H9 (cell line): ENCODE results near the gene SPATA16. TPM values are rescaled to one million over a fixed set of nuclear protein-coding genes. Genes with fewer than 3 reads are reported as not detected.

Source experiments
- DNase-seq: peaks from one replicate; pipeline ENCODE4 v3.0.0-alpha.2; 2017
- H2AFZ ChIP-seq: one replicate; pipeline ENCODE4 v1.6.1; 2013; ENCODE audit warnings: mild to moderate bottlenecking, low read length, control low read depth, moderate library complexity
- H2AK5ac ChIP-seq: 2 replicates; pipeline ENCODE4 v1.6.1; 2013; ENCODE audit warnings: low read length, control low read depth, mixed read lengths; ENCODE audit not compliant: insufficient read length
- H2BK120ac ChIP-seq: one replicate; pipeline ENCODE4 v1.6.1; 2013; ENCODE audit warnings: low read depth, mild to moderate bottlenecking, low read length, control low read depth, inconsistent platforms; ENCODE audit not compliant: poor library complexity, severe bottlenecking
- H2BK12ac ChIP-seq: 2 replicates; pipeline ENCODE4 v1.6.1; 2013; ENCODE audit warnings: low read length, control low read depth, mixed read lengths, low read depth; ENCODE audit not compliant: insufficient read length
- H2BK15ac ChIP-seq: 2 replicates; pipeline ENCODE4 v1.6.1; 2013; ENCODE audit warnings: low read depth, low read length, control low read depth
- H2BK20ac ChIP-seq: one replicate; pipeline ENCODE4 v1.6.1; 2013; ENCODE audit warnings: low read depth, mild to moderate bottlenecking, low read length, control low read depth, inconsistent platforms; ENCODE audit not compliant: poor library complexity, severe bottlenecking
- H2BK5ac ChIP-seq: 2 replicates; pipeline ENCODE4 v1.6.1; 2013; ENCODE audit warnings: low read length, control low read depth, mixed read lengths; ENCODE audit not compliant: insufficient read length
- H3K14ac ChIP-seq: 2 replicates; pipeline ENCODE4 v1.6.1; 2013; ENCODE audit warnings: low read length, control low read depth; ENCODE audit not compliant: insufficient read depth
- H3K18ac ChIP-seq: 2 replicates; pipeline ENCODE4 v1.6.1; 2013; ENCODE audit warnings: low read depth, mild to moderate bottlenecking, mixed read lengths, low read length, control low read depth; ENCODE audit not compliant: insufficient read length
- H3K23ac ChIP-seq: 2 replicates; pipeline ENCODE4 v1.6.1; 2013; ENCODE audit warnings: low read length, control low read depth, mixed read lengths, low read depth; ENCODE audit not compliant: insufficient read length
- H3K23me2 ChIP-seq: 2 replicates; pipeline ENCODE4 v1.6.1; 2013; ENCODE audit warnings: low read depth, mild to moderate bottlenecking, mixed read lengths, low read length, control low read depth; ENCODE audit not compliant: insufficient read length, poor library complexity, severe bottlenecking
- H3K27ac ChIP-seq: 2 replicates; pipeline ENCODE4 v1.5.1; 2013; ENCODE audit warnings: low read length, control low read depth, mixed read lengths, low read depth; ENCODE audit not compliant: insufficient read length
- H3K27me3 ChIP-seq: 2 replicates; pipeline ENCODE4 v1.6.1; 2013; ENCODE audit warnings: low read length, control low read depth, inconsistent platforms; ENCODE audit not compliant: insufficient read depth
- H3K4ac ChIP-seq: 2 replicates; pipeline ENCODE4 v1.6.1; 2013; ENCODE audit warnings: low read depth, mild to moderate bottlenecking, control low read depth, inconsistent platforms, low read length, moderate library complexity
- H3K4me1 ChIP-seq: 2 replicates; pipeline ENCODE4 v1.6.1; 2013; ENCODE audit warnings: low read length, control low read depth, inconsistent platforms; ENCODE audit not compliant: insufficient read depth
- H3K4me2 ChIP-seq: 2 replicates; pipeline ENCODE4 v1.6.1; 2013; ENCODE audit warnings: low read length, control low read depth, mixed read lengths; ENCODE audit not compliant: insufficient read length, insufficient read depth
- H3K56ac ChIP-seq: 2 replicates; pipeline ENCODE4 v1.6.1; 2013; ENCODE audit warnings: low read depth, mild to moderate bottlenecking, mixed read lengths, low read length, control low read depth; ENCODE audit not compliant: insufficient read length
- H3K79me1 ChIP-seq: 2 replicates; pipeline ENCODE4 v1.6.1; 2013; ENCODE audit warnings: low read depth, mild to moderate bottlenecking, moderate library complexity, low read length, control low read depth, inconsistent platforms; ENCODE audit not compliant: insufficient read depth, poor library complexity, severe bottlenecking
- H3K79me2 ChIP-seq: 2 replicates; pipeline ENCODE4 v1.6.1; 2013; ENCODE audit warnings: low read length, control low read depth, inconsistent platforms; ENCODE audit not compliant: insufficient read depth
- H3K9ac ChIP-seq: 2 replicates; pipeline ENCODE4 v1.6.1; 2013; ENCODE audit warnings: low read length, control low read depth, mixed read lengths; ENCODE audit not compliant: insufficient read length; ENCODE audit errors: extremely low read depth
- H3K9me3 ChIP-seq: one replicate; pipeline ENCODE4 v1.6.1; 2013; ENCODE audit warnings: low read depth, low read length, inconsistent platforms; ENCODE audit not compliant: control insufficient read depth
- H3T11ph ChIP-seq: one replicate; pipeline ENCODE4 v1.6.1; 2013; ENCODE audit warnings: mild to moderate bottlenecking, low read length, control low read depth, inconsistent platforms
- H4K20me1 ChIP-seq: one replicate; pipeline ENCODE4 v1.6.1; 2013; ENCODE audit not compliant: control insufficient read depth, insufficient read length, insufficient read depth
- H4K5ac ChIP-seq: 2 replicates; pipeline ENCODE4 v1.6.1; 2013; ENCODE audit warnings: low read depth, mild to moderate bottlenecking, mixed read lengths, low read length, control low read depth; ENCODE audit not compliant: insufficient read length
- H4K8ac ChIP-seq: replicated peaks from 2 replicates; pipeline ENCODE4 v1.6.1; 2013; ENCODE audit warnings: low read length, control low read depth, mixed read lengths, low read depth; ENCODE audit not compliant: insufficient read length
- H4K91ac ChIP-seq: 2 replicates; pipeline ENCODE4 v1.6.1; 2013; ENCODE audit warnings: low read depth, mild to moderate bottlenecking, moderate library complexity, mixed read lengths, low read length, control low read depth; ENCODE audit not compliant: insufficient read length
- H3K27ac Mint-ChIP-seq, 3 experiments: 2 replicates in 2 of 3; 3 replicates in 1 of 3; pipeline ENCODE4 v1.8.0; 2020 to 2021; ENCODE audit warnings: mixed read lengths in 3 of 3, mild to moderate bottlenecking in 1 of 3, moderate library complexity in 1 of 3
- H3K27me3 Mint-ChIP-seq: 2 replicates; pipeline ENCODE4 v1.8.0; 2021; ENCODE audit warnings: low read depth, mild to moderate bottlenecking, moderate library complexity, mixed read lengths
- H3K36me3 Mint-ChIP-seq, 3 experiments: 2 replicates in 2 of 3; 3 replicates in 1 of 3; pipeline ENCODE4 v1.8.0; 2020 to 2021; ENCODE audit warnings: low read depth in 3 of 3, mixed read lengths in 3 of 3; ENCODE audit not compliant: insufficient read depth in 1 of 3
- H3K4me1 Mint-ChIP-seq, 2 experiments: 2 replicates each; pipeline ENCODE4 v1.8.0; 2020; ENCODE audit warnings: mixed read lengths in 2 of 2
- H3K4me3 Mint-ChIP-seq, 2 experiments: 2 replicates in 1 of 2; 3 replicates in 1 of 2; pipeline ENCODE4 v1.8.0; 2020 to 2021; ENCODE audit warnings: mild to moderate bottlenecking in 2 of 2, mixed read lengths in 2 of 2, moderate library complexity in 1 of 2
- H3K9me3 Mint-ChIP-seq, 2 experiments: 2 replicates in 1 of 2; 3 replicates in 1 of 2; pipeline ENCODE4 v1.8.0; 2020; ENCODE audit warnings: mild to moderate bottlenecking in 2 of 2, mixed read lengths in 2 of 2, moderate library complexity in 1 of 2
- WGBS: extraction: QIAGEN DNeasy Blood & Tissue Kit; methylation state at CpG from one replicate; pipeline ENCODE4 v1.1.7; 2013; ENCODE audit warnings: missing lambda C conversion rate, low lambda C conversion rate, mixed read lengths; ENCODE audit not compliant: insufficient read length; ENCODE audit errors: extremely low coverage; 5-methylcytosine and 5-hydroxymethylcytosine counted together
- total RNA-seq: library from RNA; stranded (reverse); gene quantifications from 2 replicates; pipeline ENCODE4 v1.2.1, GENCODE V29; 2021
- TF ChIP-seq, protein P1 (sequence below): fragments of 200-600 bp; sonication (generic); conservative IDR thresholded peaks from 3 replicates; pipeline ENCODE4 v1.8.0; 2021; ENCODE audit warnings: antibody characterized with exemption, mild to moderate bottlenecking

Gene SPATA16
- total RNA-seq, 1 experiment from 2014 or later, result not detected

DNA sequence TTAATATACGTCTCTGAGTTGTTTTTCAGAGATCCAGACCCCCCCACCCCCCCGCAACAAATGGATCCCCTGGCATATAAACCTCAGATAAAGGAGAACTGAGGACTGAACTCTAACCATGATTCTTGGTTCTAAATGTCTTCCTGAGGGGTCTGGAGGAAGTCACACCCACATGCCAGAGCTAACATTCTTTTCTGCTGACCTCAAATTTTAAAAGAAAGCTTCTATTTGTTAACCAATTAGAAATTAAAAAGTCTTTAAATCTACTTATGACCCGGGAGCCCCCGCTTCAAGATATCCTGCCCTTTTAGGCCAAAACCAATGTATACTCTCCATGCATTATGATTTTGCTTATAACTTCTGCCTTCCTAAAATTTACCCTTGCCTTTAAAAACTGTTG lies 202.2 kb downstream of the SPATA16 start:
- no peak overlapping the region for H2BK12ac ChIP-seq
- no peak overlapping the region for H2BK15ac ChIP-seq
- no peaks in the 10 kb centered on the region for H3K9me3 ChIP-seq
- peaks cover 14% of the 10 kb centered on the region in 2 experiments for H3K4me1 Mint-ChIP-seq
- TF ChIP-seq, protein P1, sequence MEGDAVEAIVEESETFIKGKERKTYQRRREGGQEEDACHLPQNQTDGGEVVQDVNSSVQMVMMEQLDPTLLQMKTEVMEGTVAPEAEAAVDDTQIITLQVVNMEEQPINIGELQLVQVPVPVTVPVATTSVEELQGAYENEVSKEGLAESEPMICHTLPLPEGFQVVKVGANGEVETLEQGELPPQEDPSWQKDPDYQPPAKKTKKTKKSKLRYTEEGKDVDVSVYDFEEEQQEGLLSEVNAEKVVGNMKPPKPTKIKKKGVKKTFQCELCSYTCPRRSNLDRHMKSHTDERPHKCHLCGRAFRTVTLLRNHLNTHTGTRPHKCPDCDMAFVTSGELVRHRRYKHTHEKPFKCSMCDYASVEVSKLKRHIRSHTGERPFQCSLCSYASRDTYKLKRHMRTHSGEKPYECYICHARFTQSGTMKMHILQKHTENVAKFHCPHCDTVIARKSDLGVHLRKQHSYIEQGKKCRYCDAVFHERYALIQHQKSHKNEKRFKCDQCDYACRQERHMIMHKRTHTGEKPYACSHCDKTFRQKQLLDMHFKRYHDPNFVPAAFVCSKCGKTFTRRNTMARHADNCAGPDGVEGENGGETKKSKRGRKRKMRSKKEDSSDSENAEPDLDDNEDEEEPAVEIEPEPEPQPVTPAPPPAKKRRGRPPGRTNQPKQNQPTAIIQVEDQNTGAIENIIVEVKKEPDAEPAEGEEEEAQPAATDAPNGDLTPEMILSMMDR, result no peak
- no peaks in the 10 kb centered on the region for H3K27me3 ChIP-seq
- H3K56ac ChIP-seq, result no peak overlapping the region
- no peak overlapping the region for H3K23ac ChIP-seq
- H3K79me2 ChIP-seq, result no peaks in the 10 kb centered on the region
- no peak overlapping the region for H3K27ac ChIP-seq
- no peak overlapping the region for H2BK20ac ChIP-seq
- H3K9ac ChIP-seq, result no peak overlapping the region
- no peaks in the 10 kb centered on the region for H3K27me3 Mint-ChIP-seq
- H3K18ac ChIP-seq, result no peak overlapping the region
- peaks cover 4% of the 10 kb centered on the region; the same call in 1 of the 2 replicates for H3K4me1 ChIP-seq
- no CpG with 5 or more reads among the region's 4 CpGs for WGBS
- H3K36me3 Mint-ChIP-seq, result no peaks in the 10 kb centered on the region
- no peak overlapping the region for H4K91ac ChIP-seq
- H3K23me2 ChIP-seq, result no peaks in the 10 kb centered on the region
- no peaks in the 10 kb centered on the region for H3K79me1 ChIP-seq
- H3K4me3 Mint-ChIP-seq, result no peak overlapping the region
- H2AFZ ChIP-seq, result no peak overlapping the region
- H4K8ac ChIP-seq, result no peak overlapping the region
- no peak overlapping the region for H3K27ac Mint-ChIP-seq
- H2BK120ac ChIP-seq, result no peak overlapping the region
- no peak for DNase-seq
- no peaks in the 10 kb centered on the region for H3K9me3 Mint-ChIP-seq
- H4K5ac ChIP-seq, result no peak overlapping the region
- no peak overlapping the region for H3K14ac ChIP-seq
- no peak overlapping the region for H3K4me2 ChIP-seq
- H3T11ph ChIP-seq, result no peak overlapping the region
- H4K20me1 ChIP-seq, result no peaks in the 10 kb centered on the region
- H2BK5ac ChIP-seq, result no peak overlapping the region
- H3K4ac ChIP-seq, result no peak overlapping the region
- H2AK5ac ChIP-seq, result no peak overlapping the region
